Calu3 (cell line): ENCODE measurements around the gene ASB3. TPM values are rescaled to one million over a fixed set of nuclear protein-coding genes. Genes with fewer than 3 reads are reported as not detected.
"Not testable (repeated sequence)": the region's sequence is repeated elsewhere in the genome, so short reads cannot be mapped to it uniquely, and the experiment has no call there.

Experiments used
- BruUV-seq: library from RNA; stranded (reverse); fragments of 400-500 nt; replicated peaks from 2 replicates; lab custom pipeline; 2021; lab: Mats Ljungman, UMichigan
- CTCF ChIA-PET: fragments of 300-600 bp; sonication (Branson Sonifier 250); formaldehyde crosslinking; loops from one replicate; lab custom pipeline; 2022; ENCODE audit warnings: antibody characterized with exemption; lab: Charles Lee
- DNase-seq: peaks from one replicate; pipeline ENCODE4 v3.0.0; 2022
- H3K27ac Mint-ChIP-seq: one replicate; pipeline ENCODE4 v1.8.0; 2022; ENCODE audit warnings: mixed read lengths; ENCODE audit not compliant: unreplicated experiment
- H3K27me3 Mint-ChIP-seq: one replicate; pipeline ENCODE4 v1.8.0; 2022; ENCODE audit warnings: mixed read lengths; ENCODE audit not compliant: unreplicated experiment
- H3K36me3 Mint-ChIP-seq: one replicate; pipeline ENCODE4 v1.8.0; 2022; ENCODE audit warnings: mild to moderate bottlenecking, moderate library complexity, mixed read lengths; ENCODE audit not compliant: insufficient read depth, unreplicated experiment
- H3K4me1 Mint-ChIP-seq: one replicate; pipeline ENCODE4 v1.8.0; 2022; ENCODE audit warnings: mild to moderate bottlenecking, low read depth, mixed read lengths; ENCODE audit not compliant: unreplicated experiment
- H3K4me3 Mint-ChIP-seq: one replicate; pipeline ENCODE4 v1.8.0; 2022; ENCODE audit warnings: mild to moderate bottlenecking, low read depth, moderate library complexity, mixed read lengths; ENCODE audit not compliant: unreplicated experiment
- H3K9me3 Mint-ChIP-seq: one replicate; pipeline ENCODE4 v1.8.0; 2022; ENCODE audit warnings: low read depth, mixed read lengths; ENCODE audit not compliant: unreplicated experiment
- CTCF ChIP-seq: fragments of 200-600 bp; IDR thresholded peaks from one replicate; pipeline ENCODE4 v1.8.0; 2022; ENCODE audit warnings: antibody characterized with exemption; ENCODE audit not compliant: unreplicated experiment
- intact Hi-C: fragments of 100-400 bp; cut with micrococcal nuclease; formaldehyde crosslinking; loops from one replicate; pipeline ENCODE4 v1.10.0; 2022; ENCODE audit not compliant: unreplicated experiment
- total RNA-seq: library from RNA; stranded (reverse); gene quantifications from 2 replicates; pipeline ENCODE4 v1.2.3, GENCODE V29; 2022

Gene ASB3
- total RNA-seq, 1 experiment from 2014 or later, result 15.8 TPM

- intact Hi-C loops, result no loop called here
- CTCF ChIA-PET, result interaction anchor here (0.6 kb wide), 1 partner anchor 20 kb away, joined by 3 read pairs; no protein-coding TSS in a partner anchor
- TF ChIP-seq CTCF, result no peak
- no peaks in the 10 kb centered on the region for H3K9me3 Mint-ChIP-seq
- H3K27ac Mint-ChIP-seq, result no peak overlapping the region
- no TSS peak for BruUV-seq
- H3K36me3 Mint-ChIP-seq, result no peaks in the 10 kb centered on the region
- no peaks in the 10 kb centered on the region for H3K4me1 Mint-ChIP-seq
- H3K27me3 Mint-ChIP-seq, result no peaks in the 10 kb centered on the region
- no peak for DNase-seq
- no peak overlapping the region for H3K4me3 Mint-ChIP-seq
Measured at GRCh38 chr2:53725662-53726061, 61.1 kb downstream of the ASB3 start.

DNA sequence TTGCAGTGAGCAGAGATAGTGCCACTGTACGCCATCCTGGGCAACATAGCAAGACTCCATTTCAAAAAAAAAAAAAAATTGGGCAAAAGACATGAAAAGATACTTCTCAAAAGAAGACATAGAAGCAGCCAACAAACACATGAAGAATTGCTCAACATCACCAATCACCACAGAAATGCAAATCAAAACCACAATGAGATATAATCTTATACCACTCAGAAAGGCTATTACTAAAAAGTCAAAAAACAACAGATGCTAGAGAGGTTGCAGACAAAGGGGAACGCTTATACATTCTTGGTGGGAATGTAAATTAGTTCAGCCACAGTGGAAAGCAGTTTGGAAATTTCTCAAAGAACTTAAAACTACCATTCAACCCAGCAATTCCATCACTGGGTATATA, 62.2 kb downstream of the ASB3 start:
- TF ChIP-seq CTCF, result no peak
- no peak overlapping the region for H3K4me3 Mint-ChIP-seq
- CTCF ChIA-PET, result no interaction called here
- H3K4me1 Mint-ChIP-seq, result no peaks in the 10 kb centered on the region
- intact Hi-C loops, result no loop called here
- peaks cover 1% of the 10 kb centered on the region for H3K9me3 Mint-ChIP-seq
- no peak overlapping the region for H3K27ac Mint-ChIP-seq
- DNase-seq, result no peak
- no peaks in the 10 kb centered on the region for H3K36me3 Mint-ChIP-seq
- no peaks in the 10 kb centered on the region for H3K27me3 Mint-ChIP-seq
- BruUV-seq, result no TSS peak

DNA sequence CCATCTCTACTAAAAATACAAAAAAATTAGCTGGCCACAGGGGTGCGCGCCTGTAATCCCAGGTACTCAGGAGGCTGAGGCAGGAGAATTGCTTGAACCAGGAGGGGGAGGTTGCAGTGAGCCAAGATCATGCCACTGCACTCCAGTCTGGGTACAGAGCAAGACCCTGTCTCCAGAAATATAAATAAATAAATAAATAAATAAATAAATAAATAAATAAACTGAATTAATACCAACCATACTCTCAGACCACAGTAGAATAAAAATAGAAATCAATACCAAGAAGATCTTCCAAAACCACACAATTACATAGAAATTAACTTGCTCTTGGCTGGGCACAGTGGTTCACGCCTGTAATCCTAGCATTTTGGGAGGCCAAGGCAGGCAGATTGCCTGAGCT, 65.8 kb downstream of the ASB3 start:
- BruUV-seq, H3K9me3 Mint-ChIP-seq, H3K27me3 Mint-ChIP-seq, H3K4me3 Mint-ChIP-seq, H3K27ac Mint-ChIP-seq, DNase-seq, intact Hi-C loops, H3K36me3 Mint-ChIP-seq: not testable (repeated sequence)
- H3K4me1 Mint-ChIP-seq, result peaks cover 11% of the 10 kb centered on the region
- CTCF ChIA-PET, result interaction anchor here (0.6 to 1.0 kb wide), 2 partner anchors 47 to 661 kb away, joined by 3 to 4 read pairs; no protein-coding TSS in a partner anchor

- TF ChIP-seq CTCF, result peak; percentile 57
- Mint-ChIP-seq H3K4me1 (peaks cover 11% of the 10 kb centered on the region), H3K27ac (no peak overlapping the region), H3K4me3 (no peak overlapping the region), H3K36me3 (no peaks in the 10 kb centered on the region), H3K9me3 (peaks cover 5% of the 10 kb centered on the region), H3K27me3 (no peaks in the 10 kb centered on the region)
- CTCF ChIA-PET, result no interaction called here
- DNase-seq, result no peak
- intact Hi-C loops, result loop anchor here (5.0 kb wide), 1 partner anchor 293 kb away; no protein-coding TSS in a partner anchor
- BruUV-seq, result no TSS peak
Measured at GRCh38 chr2:53715568-53715967, 71.2 kb downstream of the ASB3 start.

GRCh38 chr2:53711271-53711780, 75.4 kb downstream of the ASB3 start:
- H3K36me3 Mint-ChIP-seq, result peaks cover 10% of the 10 kb centered on the region
- TF ChIP-seq CTCF, result no peak
- no peaks in the 10 kb centered on the region for H3K4me1 Mint-ChIP-seq
- no TSS peak for BruUV-seq
- peaks cover 13% of the 10 kb centered on the region for H3K9me3 Mint-ChIP-seq
- no peaks in the 10 kb centered on the region for H3K27me3 Mint-ChIP-seq
- no peak overlapping the region for H3K27ac Mint-ChIP-seq
- DNase-seq, result no peak
- CTCF ChIA-PET, result no interaction called here
- H3K4me3 Mint-ChIP-seq, result no peak overlapping the region
- intact Hi-C loops, result no loop called here
